Loucy (cell line): ENCODE results near the gene SIK3.

Experiments
- CTCF ChIP-seq: fragments of 200-600 bp; sonication (generic); conservative IDR thresholded peaks from 2 replicates; pipeline ENCODE4 v1.5.1; 2014; ENCODE audit warnings: mild to moderate bottlenecking, antibody characterized with exemption, low read length
- EZH2phosphoT487 ChIP-seq: fragments of 200-600 bp; IDR thresholded peaks from 2 replicates; pipeline ENCODE4 v1.6.1; 2018; ENCODE audit warnings: antibody characterized with exemption, mild to moderate bottlenecking, moderate library complexity, borderline replicate concordance

GRCh38 chr11:116893437-116893836 lies 204.8 kb downstream of the SIK3 start:
- TF ChIP-seq CTCF (no peak), EZH2phosphoT487 (no peak)
